Measurements from ENCODE around the gene HBA1.
"Not testable (repeated sequence)": the region's sequence is repeated elsewhere in the genome, so short reads cannot be mapped to it uniquely, and the experiment has no call there.

The HBA1 gene

GRCh38 chr16:175011-175949, 1.2 kb upstream of the HBA1 start:
- no peaks in the 10 kb centered on the region for H3K36me3 Mint-ChIP-seq
- peaks cover 46 to 60% of the 10 kb centered on the region in 2 donors for H3K27me3 Mint-ChIP-seq
- H3K4me1 Mint-ChIP-seq: peaks cover 17 to 39% of the 10 kb centered on the region in 2 donors
- no peaks in the 10 kb centered on the region for H3K9me3 Mint-ChIP-seq
- ATAC-seq (replicated peaks): no peak
- H3K4me3 Mint-ChIP-seq: peak overlapping the region; percentile 6 to 35
- DNase-seq: no peak
- H3K27ac Mint-ChIP-seq: peak overlapping the region; percentile 76

GRCh38 chr16:176006-176405, 474 bp upstream of the HBA1 start:
- not testable (repeated sequence) for H3K27ac Mint-ChIP-seq, DNase-seq, H3K9me3 Mint-ChIP-seq, H3K36me3 Mint-ChIP-seq
- Mint-ChIP-seq H3K4me3 (peak overlapping the region in 1 of 2 donors; percentile 47), H3K4me1 (peaks cover 18 to 40% of the 10 kb centered on the region in 2 donors), H3K27me3 (peaks cover 40 to 52% of the 10 kb centered on the region in 2 donors)
- ATAC-seq (replicated peaks): peak in 1 of 2 donors; percentile 3

- Mint-ChIP-seq H3K9me3 (no peaks in the 10 kb centered on the region), H3K4me3 (no peak overlapping the region), H3K27me3 (peaks cover 34 to 44% of the 10 kb centered on the region in 2 donors), H3K27ac (peak overlapping the region; percentile 31), H3K4me1 (peaks cover 24 to 46% of the 10 kb centered on the region in 2 donors), H3K36me3 (no peaks in the 10 kb centered on the region)
- DNase-seq (no peak), ATAC-seq (replicated peaks) (no peak)
Observed at GRCh38 chr16:177394-177822, 928 bp downstream of the HBA1 start.

- ATAC-seq (replicated peaks) (no peak), DNase-seq (no peak)
- H3K4me3 Mint-ChIP-seq: peak overlapping the region in 1 of 2 donors; percentile 59
- H3K27me3 Mint-ChIP-seq: peaks cover 34 to 44% of the 10 kb centered on the region in 2 donors
- H3K9me3 Mint-ChIP-seq: no peaks in the 10 kb centered on the region
- H3K36me3 Mint-ChIP-seq: peaks cover 4% of the 10 kb centered on the region in 2 donors
- peaks cover 24 to 46% of the 10 kb centered on the region in 2 donors for H3K4me1 Mint-ChIP-seq
- no peak overlapping the region for H3K27ac Mint-ChIP-seq
Observed at GRCh38 chr16:177981-178667, 1.6 kb downstream of the HBA1 start.

- Mint-ChIP-seq H3K4me1 (peaks cover 21 to 41% of the 10 kb centered on the region in 2 donors), H3K27ac (no peak overlapping the region), H3K4me3 (no peak overlapping the region), H3K9me3 (no peaks in the 10 kb centered on the region), H3K27me3 (peaks cover 30 to 39% of the 10 kb centered on the region in 2 donors), H3K36me3 (peaks cover 4% of the 10 kb centered on the region in 2 donors)
- ATAC-seq (replicated peaks) (no peak), DNase-seq (no peak)
Observed at GRCh38 chr16:178668-179015, 2.2 kb downstream of the HBA1 start.

- no peak for ATAC-seq (replicated peaks)
- DNase-seq: no peak
- Mint-ChIP-seq H3K27me3 (peaks cover 28 to 31% of the 10 kb centered on the region in 2 donors), H3K4me3 (peak overlapping the region; percentile 36 to 59), H3K9me3 (no peaks in the 10 kb centered on the region), H3K36me3 (peaks cover 4% of the 10 kb centered on the region in 2 donors), H3K27ac (no peak overlapping the region), H3K4me1 (peaks cover 18 to 33% of the 10 kb centered on the region in 2 donors)
Observed at GRCh38 chr16:179211-180092, 3.0 kb downstream of the HBA1 start.

- H3K27ac Mint-ChIP-seq: no peak within 1 kb of the TSS
- H3K9me3 Mint-ChIP-seq: no peaks in the 10 kb centered on the region
- no peak for ATAC-seq (replicated peaks)
- peaks cover 11 to 26% of the 10 kb centered on the region in 2 donors for H3K4me1 Mint-ChIP-seq
- H3K4me3 Mint-ChIP-seq: peak within 1 kb of the TSS; percentile 44 to 59
- DNase-seq: no peak
- peaks cover 20 to 23% of the 10 kb centered on the region in 2 donors for H3K27me3 Mint-ChIP-seq
- peaks cover 7% of the 10 kb centered on the region in 2 donors for H3K36me3 Mint-ChIP-seq
Observed at GRCh38 chr16:180101-180675, 3.7 kb downstream of the HBA1 start, which contains the start of gene HBQ1. Gene HBQ1, plus strand, starts transcription at chr16:180459. Its CDS starts 28 bp downstream, at chr16:180487.

GRCh38 chr16:180681-181564, 4.4 kb downstream of the HBA1 start:
- no peaks in the 10 kb centered on the region for H3K9me3 Mint-ChIP-seq
- ATAC-seq (replicated peaks): peak; percentile 83 to 87
- H3K27me3 Mint-ChIP-seq: peaks cover 15 to 17% of the 10 kb centered on the region in 2 donors
- H3K27ac Mint-ChIP-seq: no peak overlapping the region
- peaks cover 10 to 20% of the 10 kb centered on the region in 2 donors for H3K4me1 Mint-ChIP-seq
- H3K4me3 Mint-ChIP-seq: peak overlapping the region; percentile 44 to 46
- H3K36me3 Mint-ChIP-seq: peaks cover 13 to 14% of the 10 kb centered on the region in 2 donors
- no peak for DNase-seq

- Mint-ChIP-seq H3K4me1 (peaks cover 10 to 20% of the 10 kb centered on the region in 2 donors), H3K27ac (no peak overlapping the region), H3K36me3 (peaks cover 14% of the 10 kb centered on the region in 2 donors), H3K4me3 (peak overlapping the region; percentile 16 to 29), H3K27me3 (peaks cover 15 to 17% of the 10 kb centered on the region in 2 donors), H3K9me3 (no peaks in the 10 kb centered on the region)
- ATAC-seq (replicated peaks): no peak
- DNase-seq: peak; percentile 75
Observed at GRCh38 chr16:181565-182021, 5.1 kb downstream of the HBA1 start.

- Mint-ChIP-seq H3K27ac (no peak overlapping the region), H3K9me3 (no peaks in the 10 kb centered on the region), H3K27me3 (peaks cover 6 to 7% of the 10 kb centered on the region in 2 donors), H3K4me3 (peak overlapping the region in 1 of 2 donors; percentile 11), H3K4me1 (peaks cover 10 to 16% of the 10 kb centered on the region in 2 donors), H3K36me3 (peaks cover 15 to 20% of the 10 kb centered on the region in 2 donors)
- no peak for DNase-seq
- no peak for ATAC-seq (replicated peaks)
Observed at GRCh38 chr16:183005-183404, 6.5 kb downstream of the HBA1 start.

GRCh38 chr16:185213-185612, 8.7 kb downstream of the HBA1 start:
- peaks cover 24 to 38% of the 10 kb centered on the region in 2 donors for H3K36me3 Mint-ChIP-seq
- DNase-seq: no peak
- H3K4me3 Mint-ChIP-seq: no peak overlapping the region
- H3K9me3 Mint-ChIP-seq: no peaks in the 10 kb centered on the region
- H3K27me3 Mint-ChIP-seq: no peaks in the 10 kb centered on the region
- H3K4me1 Mint-ChIP-seq: peaks cover 10 to 12% of the 10 kb centered on the region in 2 donors
- ATAC-seq (replicated peaks): no peak
- H3K27ac Mint-ChIP-seq: peak overlapping the region; percentile 68

- Mint-ChIP-seq H3K4me1 (peaks cover 10 to 12% of the 10 kb centered on the region in 2 donors), H3K4me3 (no peak overlapping the region), H3K9me3 (no peaks in the 10 kb centered on the region), H3K27ac (no peak overlapping the region), H3K36me3 (peaks cover 27 to 40% of the 10 kb centered on the region in 2 donors), H3K27me3 (no peaks in the 10 kb centered on the region)
- no peak for DNase-seq
- ATAC-seq (replicated peaks): no peak
Observed at GRCh38 chr16:185691-186090, 9.2 kb downstream of the HBA1 start.
